K562 (cell line): ENCODE measurements around the gene NTN3. TPM values are rescaled to one million over a fixed set of nuclear protein-coding genes. Genes with fewer than 3 reads are reported as not detected.

Experiments
- ATAC-seq: fragments of 200-7000 bp; cut with Tn5 transposase; 3 replicates; pipeline ENCODE4 v1.9.1; 2020; ENCODE audit warnings: moderate library complexity
- BruUV-seq: library from RNA; stranded (reverse); fragments of 400-500 nt; replicated peaks from 2 replicates; lab custom pipeline; 2021; lab: Mats Ljungman, UMichigan
- CTCF ChIA-PET: fragments of 300-600 bp; formaldehyde crosslinking; extraction: SDS; loops from one replicate; lab custom pipeline; 2021; ENCODE audit warnings: low intra/inter-chr PET ratio; lab: Yijun Ruan, JAX
- POLR2A ChIA-PET: fragments of 300-600, 350-650 bp; sonication (Branson Sonifier 250); formaldehyde crosslinking; extraction: SDS; loops from one replicate; lab custom pipeline; 2021; ENCODE audit warnings: antibody characterized with exemption, inconsistent platforms; lab: Yijun Ruan, JAX
- DNase-seq, 4 experiments: peaks; one replicate each; pipeline versions ENCODE4 v3.0.0 to v3.0.0-alpha.2; 2011 to 2018; ENCODE audit warnings: low spot score in 3 of 4, mixed read lengths in 3 of 4; ENCODE audit errors: extremely low read depth in 1 of 4
- FAIRE-seq: peaks from 2 replicates; lab custom pipeline; 2011; peaks lifted over from hg19 to GRCh38; lab: Jason Lieb, UNC
- H2AFZ ChIP-seq: 2 replicates; pipeline ENCODE4 v1.6.0; 2011; ENCODE audit warnings: low read depth, low read length, control low read depth, inconsistent platforms
- H3K27ac ChIP-seq: fragments of 200-600 bp; 3 replicates; pipeline ENCODE4 v1.8.0; 2011; ENCODE audit warnings: low read depth, mild to moderate bottlenecking, control low read depth, inconsistent platforms, low read length, moderate library complexity, mixed read lengths; ENCODE audit errors: extremely low read depth
- H3K27me3 ChIP-seq, 2 experiments: fragments of 300-600 bp in 1 of 2; 2 replicates in 1 of 2; 3 replicates in 1 of 2; pipeline versions ENCODE4 v1.6.0 to v1.8.0; 2011; ENCODE audit warnings: inconsistent platforms in 2 of 2, low read length in 2 of 2, mild to moderate bottlenecking in 1 of 2, mixed read lengths in 1 of 2, moderate library complexity in 1 of 2; ENCODE audit not compliant: control insufficient read depth in 2 of 2, insufficient read depth in 2 of 2
- H3K36me3 ChIP-seq: fragments of 300-600 bp; 3 replicates; pipeline ENCODE4 v1.8.0; 2011; ENCODE audit warnings: mild to moderate bottlenecking, low read length, inconsistent platforms; ENCODE audit not compliant: control insufficient read depth, insufficient read depth
- H3K4me1 ChIP-seq, 2 experiments: fragments of 200-600 bp in 1 of 2; replicated peaks in 1 of 2; 2 replicates in 1 of 2; 3 replicates in 1 of 2; pipeline versions ENCODE4 v1.5.1 to v1.8.0; 2011; ENCODE audit warnings: inconsistent platforms in 2 of 2, low read length in 2 of 2, mild to moderate bottlenecking in 1 of 2, mixed read lengths in 1 of 2, moderate library complexity in 1 of 2; ENCODE audit not compliant: control insufficient read depth in 2 of 2, insufficient read depth in 2 of 2
- H3K4me2 ChIP-seq: 2 replicates; pipeline ENCODE4 v1.6.1; 2011; ENCODE audit warnings: low read length, control low read depth, inconsistent platforms, mixed read lengths; ENCODE audit not compliant: insufficient read depth
- H3K4me3 ChIP-seq: fragments of 200-600 bp; sonication (generic), shearing (Covaris generic); 2 replicates; pipeline ENCODE4 v1.5.1; 2016; ENCODE audit warnings: control low read depth, inconsistent platforms
- H3K79me2 ChIP-seq: fragments of 200-600 bp; 3 replicates; pipeline ENCODE4 v1.8.0; 2011; ENCODE audit warnings: low read length, inconsistent platforms; ENCODE audit not compliant: control insufficient read depth, insufficient read depth
- H3K9ac ChIP-seq, 2 experiments: 2 replicates each; pipeline versions ENCODE4 v1.6.0 to v1.6.1; 2011; ENCODE audit warnings: low read depth in 2 of 2, low read length in 2 of 2, control low read depth in 1 of 2, inconsistent platforms in 1 of 2, mild to moderate bottlenecking in 1 of 2, mixed read lengths in 1 of 2; ENCODE audit not compliant: insufficient read depth in 1 of 2
- H3K9me1 ChIP-seq: one replicate; pipeline ENCODE4 v1.6.0; 2011; ENCODE audit warnings: inconsistent platforms, mild to moderate bottlenecking, low read length, moderate library complexity; ENCODE audit not compliant: control insufficient read depth, insufficient read depth
- H3K9me3 ChIP-seq: replicated peaks from 2 replicates; pipeline ENCODE4 v1.5.1; 2011; ENCODE audit warnings: low read depth, low read length, inconsistent platforms; ENCODE audit not compliant: control insufficient read depth, insufficient read depth
- H4K20me1 ChIP-seq: replicated peaks from 2 replicates; pipeline ENCODE4 v1.6.1; 2011; ENCODE audit warnings: low read length, inconsistent platforms, mixed read lengths; ENCODE audit not compliant: control insufficient read depth, insufficient read depth
- GABPB2 ChIP-seq: fragments of 250-450 bp; sonication (Bioruptor Pico); conservative IDR thresholded peaks from 2 replicates; pipeline ENCODE4 v1.5.1; 2021; ENCODE audit warnings: mild to moderate bottlenecking
- KAT7 ChIP-seq: sonication (generic); formaldehyde crosslinking; IDR thresholded peaks from 2 replicates; pipeline ENCODE4 v1.8.0; 2022; ENCODE audit warnings: missing genetic modification reagents, mild to moderate bottlenecking, borderline replicate concordance
- NFXL1 ChIP-seq: fragments of 450-650 bp; formaldehyde crosslinking; IDR thresholded peaks from 2 replicates; pipeline ENCODE4 v1.4.0; 2021; ENCODE audit warnings: mild to moderate bottlenecking
- PRPF4 ChIP-seq: fragments of 200-400 bp; formaldehyde crosslinking; IDR thresholded peaks from one replicate; pipeline ENCODE4 v1.6.1; 2017; ENCODE audit warnings: low read length, low read depth, mild to moderate bottlenecking; ENCODE audit not compliant: insufficient read depth, poor library complexity, severe bottlenecking
- RBM22 ChIP-seq: fragments of 200-400 bp; formaldehyde crosslinking; IDR thresholded peaks from 2 replicates; pipeline ENCODE4 v1.6.1; 2018; ENCODE audit warnings: low read length, low read depth; ENCODE audit not compliant: poor library complexity, severe bottlenecking
- SIN3B ChIP-seq: fragments of 450-650 bp; IDR thresholded peaks from 2 replicates; pipeline ENCODE4 v1.6.1; 2017; ENCODE audit warnings: low read depth, mild to moderate bottlenecking, moderate library complexity
- TBL1XR1 ChIP-seq, 2 experiments: IDR thresholded peaks; 2 replicates each; pipeline ENCODE4 v1.6.1; 2012; ENCODE audit warnings: improper control_type of control experiment in 2 of 2, low read length in 2 of 2, mild to moderate bottlenecking in 1 of 2
- TEAD4 ChIP-seq, 2 experiments: sonication (generic) in 1 of 2; formaldehyde crosslinking in 1 of 2; IDR thresholded peaks; 2 replicates each; pipeline versions ENCODE4 v1.6.1 to v1.8.0; 2012 to 2022; ENCODE audit warnings: borderline replicate concordance in 1 of 2, inconsistent platforms in 1 of 2, low read length in 1 of 2, mild to moderate bottlenecking in 1 of 2, missing genetic modification reagents in 1 of 2
- ZBTB7A ChIP-seq: IDR thresholded peaks from 2 replicates; pipeline ENCODE4 v1.6.1; 2011; ENCODE audit warnings: low read depth, mild to moderate bottlenecking, low read length, moderate library complexity, borderline replicate concordance; ENCODE audit not compliant: control insufficient read depth
- ZFP36 ChIP-seq: fragments of 150-350 bp; IDR thresholded peaks from 2 replicates; pipeline ENCODE4 v1.6.1; 2018; ENCODE audit warnings: low read length, low read depth; ENCODE audit not compliant: partially characterized antibody
- ZNF253 ChIP-seq: fragments of 250-450 bp; sonication (Bioruptor Pico); conservative IDR thresholded peaks from 2 replicates; pipeline ENCODE4 v1.6.1; 2021; ENCODE audit warnings: mild to moderate bottlenecking
- ZNF561 ChIP-seq: fragments of 450-650 bp; formaldehyde crosslinking; conservative IDR thresholded peaks from 2 replicates; pipeline ENCODE4 v1.4.0; 2020; ENCODE audit warnings: mild to moderate bottlenecking, moderate library complexity
- WGBS: fragments of 100-300 bp; shearing (Covaris generic); methylation state at CpG from one replicate; pipeline ENCODE4 v1.1.6; 2016; ENCODE audit warnings: low coverage, mixed read lengths; ENCODE audit not compliant: insufficient coverage; ENCODE audit errors: missing lambda C conversion rate; 5-methylcytosine and 5-hydroxymethylcytosine counted together
- in situ Hi-C: fragments of 300-500 bp; cut with MboI; formaldehyde crosslinking; loops from 4 replicates; pipeline ENCODE4 v1.15.0; 2018; ENCODE audit warnings: inconsistent platforms, mixed read lengths
- intact Hi-C: fragments of 100-400 bp; cut with micrococcal nuclease; formaldehyde crosslinking; loops from 2 replicates; pipeline ENCODE4 v1.14.2; 2022
- polyA plus RNA-seq, 8 experiments: library from polyadenylated mRNA; depleted of rRNA in 4 of 8; stranded (reverse) in 5 of 8; unstranded in 3 of 8; fragments of >200 nt; fragmentation: Nextera tagmentation in 2 of 8; fragmentation: Illumina TruSeq in 1 of 8; extraction: Ambion mirVana in 2 of 8; extraction: Trizol in 1 of 8; gene quantifications; 2 replicates each; pipeline versions ENCODE4 v1.2.1 to v1.2.3, GENCODE V29; 2011 to 2014; ENCODE audit warnings: inconsistent platforms in 1 of 8, missing spikeins in 1 of 8
- total RNA-seq, 7 experiments: library from RNA; depleted of rRNA in 6 of 7; stranded (reverse); fragments of >200 nt in 6 of 7; fragmentation: Illumina TruSeq in 2 of 7; extraction: Trizol in 2 of 7; gene quantifications; 2 replicates each; pipeline versions ENCODE4 v1.2.1 to v1.2.3, GENCODE V29; 2011 to 2021; ENCODE audit warnings: low replicate concordance in 1 of 7
- TF ChIP-seq, protein P1 (sequence below): sonication (generic); formaldehyde crosslinking; IDR thresholded peaks from 2 replicates; pipeline ENCODE4 v1.8.0; 2023; ENCODE audit warnings: mild to moderate bottlenecking, missing genetic modification reagents
- TF ChIP-seq, protein P2 (sequence below): fragments of 200-400 bp; formaldehyde crosslinking; IDR thresholded peaks from 2 replicates; pipeline ENCODE4 v1.6.1; 2017; ENCODE audit warnings: mild to moderate bottlenecking, low read depth, low read length, moderate library complexity

The NTN3 gene
- total and polyA plus RNA-seq, 9 of the 15 experiments (the other 6 are each of a cell fraction or from before 2014, with no cell fraction given), result not detected

DNA sequence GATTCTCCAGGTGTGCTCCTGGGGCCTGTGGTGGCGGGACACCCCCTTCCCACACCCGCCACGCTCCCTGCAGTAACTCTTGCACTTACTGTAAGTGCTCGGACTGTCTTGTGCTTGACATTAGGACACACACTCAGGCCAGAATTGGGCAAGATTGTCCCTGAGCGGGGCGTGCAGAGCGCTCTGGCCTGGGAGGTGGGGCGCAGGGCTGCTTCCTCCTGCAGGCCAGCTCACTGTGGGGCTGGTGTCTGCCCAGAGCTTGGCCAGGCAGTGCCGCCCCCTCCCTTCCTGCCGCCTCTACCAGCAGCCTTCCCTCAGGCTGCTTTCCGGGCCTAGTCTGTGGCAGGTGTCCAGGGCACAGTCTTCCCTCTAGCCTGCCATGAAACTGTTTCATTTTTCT, 36.6 kb downstream of the NTN3 start:
- TF ChIP-seq SIN3B, result no peak
- TF ChIP-seq ZNF561 (CRISPR knock-in tag), result no peak
- TF ChIP-seq GABPB2, result no peak
- TF ChIP-seq KAT7 (CRISPR knock-in tag), result no peak
- no peak for TF ChIP-seq TBL1XR1 (IDR thresholded peaks at IDR 0.05; ENCODE audit: low read length in 2 of 2)
- TF ChIP-seq, protein P1, sequence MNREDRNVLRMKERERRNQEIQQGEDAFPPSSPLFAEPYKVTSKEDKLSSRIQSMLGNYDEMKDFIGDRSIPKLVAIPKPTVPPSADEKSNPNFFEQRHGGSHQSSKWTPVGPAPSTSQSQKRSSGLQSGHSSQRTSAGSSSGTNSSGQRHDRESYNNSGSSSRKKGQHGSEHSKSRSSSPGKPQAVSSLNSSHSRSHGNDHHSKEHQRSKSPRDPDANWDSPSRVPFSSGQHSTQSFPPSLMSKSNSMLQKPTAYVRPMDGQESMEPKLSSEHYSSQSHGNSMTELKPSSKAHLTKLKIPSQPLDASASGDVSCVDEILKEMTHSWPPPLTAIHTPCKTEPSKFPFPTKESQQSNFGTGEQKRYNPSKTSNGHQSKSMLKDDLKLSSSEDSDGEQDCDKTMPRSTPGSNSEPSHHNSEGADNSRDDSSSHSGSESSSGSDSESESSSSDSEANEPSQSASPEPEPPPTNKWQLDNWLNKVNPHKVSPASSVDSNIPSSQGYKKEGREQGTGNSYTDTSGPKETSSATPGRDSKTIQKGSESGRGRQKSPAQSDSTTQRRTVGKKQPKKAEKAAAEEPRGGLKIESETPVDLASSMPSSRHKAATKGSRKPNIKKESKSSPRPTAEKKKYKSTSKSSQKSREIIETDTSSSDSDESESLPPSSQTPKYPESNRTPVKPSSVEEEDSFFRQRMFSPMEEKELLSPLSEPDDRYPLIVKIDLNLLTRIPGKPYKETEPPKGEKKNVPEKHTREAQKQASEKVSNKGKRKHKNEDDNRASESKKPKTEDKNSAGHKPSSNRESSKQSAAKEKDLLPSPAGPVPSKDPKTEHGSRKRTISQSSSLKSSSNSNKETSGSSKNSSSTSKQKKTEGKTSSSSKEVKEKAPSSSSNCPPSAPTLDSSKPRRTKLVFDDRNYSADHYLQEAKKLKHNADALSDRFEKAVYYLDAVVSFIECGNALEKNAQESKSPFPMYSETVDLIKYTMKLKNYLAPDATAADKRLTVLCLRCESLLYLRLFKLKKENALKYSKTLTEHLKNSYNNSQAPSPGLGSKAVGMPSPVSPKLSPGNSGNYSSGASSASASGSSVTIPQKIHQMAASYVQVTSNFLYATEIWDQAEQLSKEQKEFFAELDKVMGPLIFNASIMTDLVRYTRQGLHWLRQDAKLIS (CRISPR knock-in tag), result no peak
- no peak for TF ChIP-seq ZFP36
- no peak for TF ChIP-seq TEAD4 (IDR thresholded peaks at IDR 0.05; ENCODE audit: low read length)
- no peak for TF ChIP-seq TEAD4 (CRISPR knock-in tag; IDR thresholded peaks at IDR 0.05; ENCODE audit: borderline replicate concordance)
- no peak for TF ChIP-seq RBM22
- no peak for TF ChIP-seq NFXL1 (CRISPR knock-in tag)
- TF ChIP-seq, protein P2, sequence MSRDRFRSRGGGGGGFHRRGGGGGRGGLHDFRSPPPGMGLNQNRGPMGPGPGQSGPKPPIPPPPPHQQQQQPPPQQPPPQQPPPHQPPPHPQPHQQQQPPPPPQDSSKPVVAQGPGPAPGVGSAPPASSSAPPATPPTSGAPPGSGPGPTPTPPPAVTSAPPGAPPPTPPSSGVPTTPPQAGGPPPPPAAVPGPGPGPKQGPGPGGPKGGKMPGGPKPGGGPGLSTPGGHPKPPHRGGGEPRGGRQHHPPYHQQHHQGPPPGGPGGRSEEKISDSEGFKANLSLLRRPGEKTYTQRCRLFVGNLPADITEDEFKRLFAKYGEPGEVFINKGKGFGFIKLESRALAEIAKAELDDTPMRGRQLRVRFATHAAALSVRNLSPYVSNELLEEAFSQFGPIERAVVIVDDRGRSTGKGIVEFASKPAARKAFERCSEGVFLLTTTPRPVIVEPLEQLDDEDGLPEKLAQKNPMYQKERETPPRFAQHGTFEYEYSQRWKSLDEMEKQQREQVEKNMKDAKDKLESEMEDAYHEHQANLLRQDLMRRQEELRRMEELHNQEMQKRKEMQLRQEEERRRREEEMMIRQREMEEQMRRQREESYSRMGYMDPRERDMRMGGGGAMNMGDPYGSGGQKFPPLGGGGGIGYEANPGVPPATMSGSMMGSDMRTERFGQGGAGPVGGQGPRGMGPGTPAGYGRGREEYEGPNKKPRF, result no peak
- TF ChIP-seq ZBTB7A, result no peak
- no peak for TF ChIP-seq PRPF4
- TF ChIP-seq ZNF253 (CRISPR knock-in tag), result no peak
- H3K27me3 ChIP-seq, result no peaks in the 10 kb centered on the region
- in situ Hi-C loops (no loop called here), intact Hi-C loops (loop anchor here (10.0 kb wide), 1 partner anchor 163 kb away; the partner anchor contains the start of gene ABCA3)
- H3K4me3 ChIP-seq, result no peak overlapping the region
- ChIA-PET CTCF (no interaction called here), POLR2A (interaction anchor here (0.6 kb wide), 1 partner anchor 1394 kb away, joined by 3 read pairs; no protein-coding TSS in a partner anchor)
- FAIRE-seq (no peak), DNase-seq (no peak), ATAC-seq (no peak)
- H3K4me2 ChIP-seq, result no peak overlapping the region
- 0 out of 2 replicates have a peak, but pooled peaks cover 3% of the 10 kb centered on the region for H4K20me1 ChIP-seq
- peak overlapping the region in 1 of 2 experiments; percentile 66; a peak in 1 of 4 replicates for H3K9ac ChIP-seq
- H3K79me2 ChIP-seq, result no peaks in the 10 kb centered on the region; the same call in 2 of the 3 replicates
- H3K9me3 ChIP-seq, result no peaks in the 10 kb centered on the region
- no peak overlapping the region for H3K27ac ChIP-seq
- WGBS, result 92% methylated on average over 10 of the region's 11 CpGs
- H3K4me1 ChIP-seq, result peaks cover 26 to 56% of the 10 kb centered on the region in 2 experiments
- no peak overlapping the region for H2AFZ ChIP-seq
- BruUV-seq, result no TSS peak
- H3K36me3 ChIP-seq, result peaks cover 11% of the 10 kb centered on the region; the same call in 1 of the 3 replicates
- H3K9me1 ChIP-seq, result no peaks in the 10 kb centered on the region
